Loucy (cell line): ENCODE measurements around the gene USP34.
A peak's percentile ranks its signal among the peaks of the same experiment; 100 is the strongest.

Experiments
- H2AFZ ChIP-seq: fragments of 200-600 bp; sonication (generic); 2 replicates; pipeline ENCODE4 v1.6.0; 2016; ENCODE audit warnings: antibody characterized with exemption, mild to moderate bottlenecking, low read length, moderate library complexity
- H3F3A ChIP-seq: fragments of 200-600 bp; 2 replicates; pipeline ENCODE4 v1.6.0; 2016; ENCODE audit warnings: antibody characterized with exemption, low read depth, mild to moderate bottlenecking
- H3K27me3 ChIP-seq: fragments of 200-600 bp; sonication (generic); 2 replicates; pipeline ENCODE4 v1.6.1; 2014; ENCODE audit warnings: low read length, mild to moderate bottlenecking; ENCODE audit not compliant: insufficient read depth, poor library complexity, severe bottlenecking
- H3K36me3 ChIP-seq: fragments of 200-600 bp; sonication (generic); 2 replicates; pipeline ENCODE4 v1.6.1; 2016; ENCODE audit warnings: low read length; ENCODE audit not compliant: insufficient read depth
- H3K4me1 ChIP-seq: fragments of 200-600 bp; sonication (generic); 2 replicates; pipeline ENCODE4 v1.5.1; 2014; ENCODE audit warnings: low read length, mild to moderate bottlenecking; ENCODE audit not compliant: insufficient read depth, poor library complexity, severe bottlenecking
- H3K4me2 ChIP-seq: fragments of 200-600 bp; sonication (generic); 2 replicates; pipeline ENCODE4 v1.6.0; 2014; ENCODE audit warnings: antibody characterized with exemption, low read length, low read depth, mild to moderate bottlenecking; ENCODE audit not compliant: poor library complexity, severe bottlenecking
- H3K4me3 ChIP-seq: fragments of 200-600 bp; sonication (generic); 2 replicates; pipeline ENCODE4 v1.5.1; 2014; ENCODE audit warnings: low read length, mild to moderate bottlenecking, mixed read lengths; ENCODE audit not compliant: poor library complexity, severe bottlenecking
- H3K79me2 ChIP-seq: fragments of 200-600 bp; sonication (generic); 2 replicates; pipeline ENCODE4 v1.6.1; 2014; ENCODE audit warnings: low read length; ENCODE audit not compliant: insufficient read depth
- H3K9ac ChIP-seq: fragments of 200-600 bp; sonication (generic); 2 replicates; pipeline ENCODE4 v1.6.0; 2014; ENCODE audit warnings: mild to moderate bottlenecking, low read depth, low read length, moderate library complexity; ENCODE audit not compliant: poor library complexity, severe bottlenecking
- H3K9me2 ChIP-seq: fragments of 200-600 bp; sonication (generic); replicated peaks from 2 replicates; pipeline ENCODE4 v1.6.1; 2016; ENCODE audit warnings: low read depth, low read length, mixed read lengths
- H3K9me3 ChIP-seq: fragments of 200-600 bp; sonication (generic); 2 replicates; pipeline ENCODE4 v1.6.1; 2014; ENCODE audit warnings: mild to moderate bottlenecking, antibody characterized with exemption, low read length, low read depth; ENCODE audit not compliant: insufficient read depth
- H4K20me1 ChIP-seq: fragments of 200-600 bp; sonication (generic); 2 replicates; pipeline ENCODE4 v1.6.0; 2014; ENCODE audit warnings: antibody characterized with exemption, low read length, mild to moderate bottlenecking; ENCODE audit not compliant: insufficient read depth, poor library complexity, severe bottlenecking
- CTCF ChIP-seq: fragments of 200-600 bp; sonication (generic); conservative IDR thresholded peaks from 2 replicates; pipeline ENCODE4 v1.5.1; 2014; ENCODE audit warnings: mild to moderate bottlenecking, antibody characterized with exemption, low read length
- EZH2phosphoT487 ChIP-seq: fragments of 200-600 bp; IDR thresholded peaks from 2 replicates; pipeline ENCODE4 v1.6.1; 2018; ENCODE audit warnings: antibody characterized with exemption, mild to moderate bottlenecking, moderate library complexity, borderline replicate concordance

USP34 gene

GRCh38 chr2:61465045-61465444 lies 5.8 kb downstream of the USP34 start:
- peaks cover 28% of the 10 kb centered on the region for H3K4me1 ChIP-seq
- no peaks in the 10 kb centered on the region for H3K9me3 ChIP-seq
- peaks cover 80% of the 10 kb centered on the region for H4K20me1 ChIP-seq
- peak overlapping the region; percentile 72 for H3K4me2 ChIP-seq
- H3K4me3 ChIP-seq, result peak overlapping the region; percentile 11
- no peak overlapping the region for H3K9ac ChIP-seq
- no peaks in the 10 kb centered on the region; the same call in 1 of the 2 replicates for H3K36me3 ChIP-seq
- no peak overlapping the region for H2AFZ ChIP-seq
- H3K79me2 ChIP-seq, result peaks cover 100% of the 10 kb centered on the region
- H3K27me3 ChIP-seq, result no peaks in the 10 kb centered on the region
- TF ChIP-seq EZH2phosphoT487, result no peak
- TF ChIP-seq CTCF, result no peak
- H3F3A ChIP-seq, result no peaks in the 10 kb centered on the region
- no peaks in the 10 kb centered on the region for H3K9me2 ChIP-seq

GRCh38 chr2:61463769-61464475 lies 7.0 kb downstream of the USP34 start:
- H3K9ac ChIP-seq, result no peak overlapping the region
- no peak overlapping the region for H2AFZ ChIP-seq
- peak overlapping the region; percentile 16 for H3K4me3 ChIP-seq
- TF ChIP-seq CTCF, result no peak
- no peak for TF ChIP-seq EZH2phosphoT487
- peaks cover 100% of the 10 kb centered on the region for H3K79me2 ChIP-seq
- no peaks in the 10 kb centered on the region; the same call in 1 of the 2 replicates for H3K36me3 ChIP-seq
- peaks cover 28% of the 10 kb centered on the region for H3K4me1 ChIP-seq
- H3K27me3 ChIP-seq, result no peaks in the 10 kb centered on the region
- peak overlapping the region; percentile 72 for H3K4me2 ChIP-seq
- no peaks in the 10 kb centered on the region for H3K9me3 ChIP-seq
- peaks cover 75% of the 10 kb centered on the region for H4K20me1 ChIP-seq
- no peaks in the 10 kb centered on the region for H3K9me2 ChIP-seq
- no peaks in the 10 kb centered on the region for H3F3A ChIP-seq

- H3K9ac ChIP-seq, result no peak overlapping the region
- peaks cover 19% of the 10 kb centered on the region for H3K4me1 ChIP-seq
- H3K36me3 ChIP-seq, result no peaks in the 10 kb centered on the region; the same call in 1 of the 2 replicates
- H3K79me2 ChIP-seq, result peaks cover 100% of the 10 kb centered on the region
- no peaks in the 10 kb centered on the region for H3K9me2 ChIP-seq
- H3K4me2 ChIP-seq, result no peak overlapping the region
- H2AFZ ChIP-seq, result no peak overlapping the region
- no peak for TF ChIP-seq EZH2phosphoT487
- no peak for TF ChIP-seq CTCF
- H3K4me3 ChIP-seq, result no peak overlapping the region
- H4K20me1 ChIP-seq, result peaks cover 70% of the 10 kb centered on the region
- H3F3A ChIP-seq, result no peaks in the 10 kb centered on the region
- H3K9me3 ChIP-seq, result no peaks in the 10 kb centered on the region
- no peaks in the 10 kb centered on the region for H3K27me3 ChIP-seq
These were observed 9.5 kb downstream of the USP34 start for GRCh38 chr2:61461404-61461803.
